A673 (cell line): Measurements from ENCODE around the gene EHBP1L1.

Source experiments
- EZH2 ChIP-seq: fragments of 200-600 bp; sonication (generic); IDR thresholded peaks from 2 replicates; pipeline ENCODE4 v1.6.1; 2017; ENCODE audit warnings: borderline replicate concordance, low read depth, mild to moderate bottlenecking, mixed read lengths, antibody characterized with exemption, low read length; ENCODE audit not compliant: poor library complexity, severe bottlenecking
- TF ChIP-seq, protein P1 (sequence below): fragments of 300-800, 200-600 bp; sonication (generic); conservative IDR thresholded peaks from 2 replicates; pipeline ENCODE4 v1.5.1; 2017; ENCODE audit warnings: low read depth, mild to moderate bottlenecking, antibody characterized with exemption, low read length, moderate library complexity, mixed read lengths

DNA sequence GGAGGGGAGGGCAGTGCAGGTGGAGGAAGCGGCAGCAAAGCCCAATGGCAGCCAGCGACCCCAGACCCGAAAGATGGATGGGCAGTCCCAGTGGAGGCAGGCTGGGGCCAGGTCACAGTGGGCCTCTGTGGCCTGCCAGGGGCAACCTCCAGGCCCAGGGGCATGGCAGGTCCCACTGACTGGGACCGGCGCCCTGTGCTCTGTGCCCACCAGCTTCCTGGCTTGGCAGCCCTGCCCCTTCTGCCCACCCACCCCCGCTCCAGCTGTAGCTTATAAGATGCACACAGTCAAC lies 24.0 kb downstream of the EHBP1L1 start:
- TF ChIP-seq EZH2 = no peak
- TF ChIP-seq, protein P1, sequence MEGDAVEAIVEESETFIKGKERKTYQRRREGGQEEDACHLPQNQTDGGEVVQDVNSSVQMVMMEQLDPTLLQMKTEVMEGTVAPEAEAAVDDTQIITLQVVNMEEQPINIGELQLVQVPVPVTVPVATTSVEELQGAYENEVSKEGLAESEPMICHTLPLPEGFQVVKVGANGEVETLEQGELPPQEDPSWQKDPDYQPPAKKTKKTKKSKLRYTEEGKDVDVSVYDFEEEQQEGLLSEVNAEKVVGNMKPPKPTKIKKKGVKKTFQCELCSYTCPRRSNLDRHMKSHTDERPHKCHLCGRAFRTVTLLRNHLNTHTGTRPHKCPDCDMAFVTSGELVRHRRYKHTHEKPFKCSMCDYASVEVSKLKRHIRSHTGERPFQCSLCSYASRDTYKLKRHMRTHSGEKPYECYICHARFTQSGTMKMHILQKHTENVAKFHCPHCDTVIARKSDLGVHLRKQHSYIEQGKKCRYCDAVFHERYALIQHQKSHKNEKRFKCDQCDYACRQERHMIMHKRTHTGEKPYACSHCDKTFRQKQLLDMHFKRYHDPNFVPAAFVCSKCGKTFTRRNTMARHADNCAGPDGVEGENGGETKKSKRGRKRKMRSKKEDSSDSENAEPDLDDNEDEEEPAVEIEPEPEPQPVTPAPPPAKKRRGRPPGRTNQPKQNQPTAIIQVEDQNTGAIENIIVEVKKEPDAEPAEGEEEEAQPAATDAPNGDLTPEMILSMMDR = no peak
